Measurements from ENCODE around the gene SAMM50. TPM values are rescaled to one million over a fixed set of nuclear protein-coding genes. Genes with fewer than 3 reads are reported as not detected.

Gene SAMM50
- total and polyA plus RNA-seq, 10 of the 15 experiments (the other 5 are each of a cell fraction or from before 2014, with no cell fraction given): 38.2 to 126 (median 62.4) TPM

DNA sequence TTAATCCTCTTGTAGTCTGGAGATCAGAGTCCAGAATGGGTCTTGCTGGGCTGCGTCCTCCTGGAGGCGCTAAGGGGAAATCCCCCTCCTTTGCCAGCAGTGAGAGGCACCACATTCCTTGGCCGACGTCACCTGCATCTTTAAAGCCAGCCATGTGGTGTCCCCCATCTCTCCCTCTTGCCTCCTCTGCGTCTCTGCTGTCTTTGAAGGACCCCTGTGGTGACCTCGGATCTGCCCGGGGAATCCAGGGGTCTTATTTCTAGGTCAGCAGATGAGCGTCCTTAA, 41.7 kb downstream of the SAMM50 start:
- ChIA-PET SMC1A (ENCODE audit: uncharacterized antibody, unreplicated experiment) (interaction anchor here (5.1 kb wide), 1 partner anchor 88 kb away, joined by 282 read pairs; no protein-coding TSS in a partner anchor), POLR2A (interaction anchor here (4.3 kb wide), 1 partner anchor 29 kb away, joined by 23 read pairs; the partner anchor contains the start of gene PARVB), CTCF (interaction anchor here (0.9 to 11.6 kb wide), 2 partner anchors 88 to 629 kb away, joined by 5 to 499 read pairs; no protein-coding TSS in a partner anchor), RAD21 (ENCODE audit: unreplicated experiment) (interaction anchor here (0.9 to 7.5 kb wide), 3 partner anchors 72 to 183 kb away, joined by 3 to 185 read pairs (median 6); partner anchors contain the start of gene PARVG)
- DNase-seq (ENCODE audit: low read depth, low spot score): no peak
- H3K4me2 ChIP-seq (ENCODE audit: control insufficient read depth, insufficient read depth): no peak overlapping the region
- in situ Hi-C loops (cut with MboI) (loop anchor here (5.0 kb wide), 2 partner anchors 90 to 625 kb away; no protein-coding TSS in a partner anchor), intact Hi-C loops (cut with micrococcal nuclease; ENCODE audit: unreplicated experiment) (no loop called here)
- H3K79me2 ChIP-seq (ENCODE audit: control insufficient read depth, insufficient read depth, low read length): peaks cover 4% of the 10 kb centered on the region
- peaks cover 12 to 21% of the 10 kb centered on the region in 2 experiments; a peak in 3 of 4 replicates for H3K36me3 ChIP-seq (ENCODE audit: control insufficient read depth in 2 of 2, insufficient read depth in 2 of 2, low read length in 1 of 2)
- 87% methylated on average over 8 of the region's 8 CpGs for WGBS (ENCODE audit: insufficient coverage, insufficient replicate concordance, low lambda C conversion rate, missing lambda C conversion rate)
- no peak for ATAC-seq
- no peak overlapping the region for H3K4me3 ChIP-seq
- FAIRE-seq: no peak
- H4K20me1 ChIP-seq (ENCODE audit: control insufficient read depth, insufficient read depth): no peaks in the 10 kb centered on the region
- no peaks in the 10 kb centered on the region for H3K9me3 ChIP-seq (replicated peaks; ENCODE audit: control insufficient read depth, insufficient read depth, low read length)
- H3K9ac ChIP-seq (ENCODE audit: control insufficient read depth, insufficient read depth, low read length): no peak overlapping the region
- no peaks in the 10 kb centered on the region for H3K27me3 ChIP-seq (replicated peaks in 1 of 2; ENCODE audit: control insufficient read depth in 2 of 2, insufficient read depth in 2 of 2, low read length in 1 of 2)
- H2AFZ ChIP-seq (ENCODE audit: control insufficient read depth, low read depth, low read length): no peak overlapping the region
- H3K4me1 ChIP-seq (ENCODE audit: control insufficient read depth, insufficient read depth, low read length): peaks cover 15% of the 10 kb centered on the region
- BruUV-seq (replicated peaks): no TSS peak
- TF ChIP-seq NFYB (IDR thresholded peaks at IDR 0.05; ENCODE audit: insufficient read depth, low read depth, low read length) (no peak), ZBED1 (IDR thresholded peaks at IDR 0.05; ENCODE audit: borderline replicate concordance) (no peak), ZNF622 (IDR thresholded peaks at IDR 0.05) (no peak), NR2F1 (conservative IDR thresholded peaks at IDR 0.05) (no peak), PAX5 (IDR thresholded peaks at IDR 0.05; ENCODE audit: borderline replicate concordance, low read depth, low read length) (no peak)
- H3K27ac ChIP-seq (ENCODE audit: control insufficient read depth, insufficient read depth): no peak overlapping the region; the same call in 1 of the 2 replicates

DNA sequence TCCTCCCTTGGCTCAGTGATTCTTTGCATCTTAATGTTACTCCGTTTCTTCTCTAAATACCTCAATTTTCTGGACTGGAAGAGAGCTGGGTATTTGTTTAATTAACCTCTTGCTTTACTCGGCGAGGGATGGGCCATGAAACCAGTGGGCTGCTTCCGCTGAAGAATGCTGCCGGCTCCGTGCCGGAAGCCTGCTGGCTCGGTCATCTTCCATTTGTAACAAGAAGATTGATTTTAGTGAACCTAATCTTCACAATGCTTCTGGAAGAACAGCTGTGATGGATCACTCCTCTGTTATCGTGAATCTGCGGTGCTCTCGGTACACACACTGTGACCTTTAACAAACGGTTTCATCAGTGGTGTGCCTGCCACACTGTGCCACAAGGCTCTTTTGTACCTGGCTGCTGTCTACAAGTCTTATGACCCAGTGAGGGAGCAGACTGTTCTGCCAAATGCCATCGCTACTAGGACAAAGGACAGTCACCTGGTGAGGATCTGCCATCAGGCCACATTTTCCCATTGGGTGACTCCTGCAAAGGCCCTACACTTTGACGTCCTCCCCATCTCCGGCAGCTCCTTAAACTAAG, 43.5 kb downstream of the SAMM50 start:
- POLR2A ChIA-PET: no interaction called here
- DNase-seq (ENCODE audit: low read depth, low spot score) (no peak), FAIRE-seq (no peak), ATAC-seq (no peak)
- Histone ChIP-seq H3K4me2 (ENCODE audit: control insufficient read depth, insufficient read depth) (no peak overlapping the region), H3K27me3 (replicated peaks in 1 of 2; ENCODE audit: control insufficient read depth in 2 of 2, insufficient read depth in 2 of 2, low read length in 1 of 2) (no peaks in the 10 kb centered on the region), H3K27ac (ENCODE audit: control insufficient read depth, insufficient read depth) (no peak overlapping the region), H3K4me1 (ENCODE audit: control insufficient read depth, insufficient read depth, low read length) (peaks cover 15% of the 10 kb centered on the region), H4K20me1 (ENCODE audit: control insufficient read depth, insufficient read depth) (no peaks in the 10 kb centered on the region), H3K9ac (ENCODE audit: control insufficient read depth, insufficient read depth, low read length) (no peak overlapping the region), H3K9me3 (replicated peaks; ENCODE audit: control insufficient read depth, insufficient read depth, low read length) (no peaks in the 10 kb centered on the region), H3K79me2 (ENCODE audit: control insufficient read depth, insufficient read depth, low read length) (peaks cover 4% of the 10 kb centered on the region), H3K4me3 (no peak overlapping the region), H3K36me3 (ENCODE audit: control insufficient read depth in 2 of 2, insufficient read depth in 2 of 2, low read length in 1 of 2) (peaks cover 10 to 13% of the 10 kb centered on the region in 2 experiments; a peak in 3 of 4 replicates), H2AFZ (ENCODE audit: control insufficient read depth, low read depth, low read length) (no peak overlapping the region)
- RAD21 ChIA-PET (ENCODE audit: unreplicated experiment): interaction anchor here (2.6 kb wide), 1 partner anchor 87 kb away, joined by 13 read pairs; no protein-coding TSS in a partner anchor
- SMC1A ChIA-PET (ENCODE audit: uncharacterized antibody, unreplicated experiment): interaction anchor here (1.1 to 1.4 kb wide), 2 partner anchors 9 to 87 kb away, joined by 3 to 4 read pairs; no protein-coding TSS in a partner anchor
- intact Hi-C loops (cut with micrococcal nuclease; ENCODE audit: unreplicated experiment): no loop called here
- WGBS (ENCODE audit: insufficient coverage, insufficient replicate concordance, low lambda C conversion rate, missing lambda C conversion rate): 99% methylated on average over 15 of the region's 15 CpGs
- TF ChIP-seq HCFC1 (IDR thresholded peaks at IDR 0.05; ENCODE audit: low read length): no peak
- TF ChIP-seq RB1 (IDR thresholded peaks at IDR 0.05; ENCODE audit: borderline replicate concordance): no peak
- TF ChIP-seq SMC3 (IDR thresholded peaks at IDR 0.05; ENCODE audit: borderline replicate concordance, low read length): no peak
- no peak for TF ChIP-seq MXI1 (IDR thresholded peaks at IDR 0.05; ENCODE audit: low read depth, low read length)
- TF ChIP-seq, protein P1, sequence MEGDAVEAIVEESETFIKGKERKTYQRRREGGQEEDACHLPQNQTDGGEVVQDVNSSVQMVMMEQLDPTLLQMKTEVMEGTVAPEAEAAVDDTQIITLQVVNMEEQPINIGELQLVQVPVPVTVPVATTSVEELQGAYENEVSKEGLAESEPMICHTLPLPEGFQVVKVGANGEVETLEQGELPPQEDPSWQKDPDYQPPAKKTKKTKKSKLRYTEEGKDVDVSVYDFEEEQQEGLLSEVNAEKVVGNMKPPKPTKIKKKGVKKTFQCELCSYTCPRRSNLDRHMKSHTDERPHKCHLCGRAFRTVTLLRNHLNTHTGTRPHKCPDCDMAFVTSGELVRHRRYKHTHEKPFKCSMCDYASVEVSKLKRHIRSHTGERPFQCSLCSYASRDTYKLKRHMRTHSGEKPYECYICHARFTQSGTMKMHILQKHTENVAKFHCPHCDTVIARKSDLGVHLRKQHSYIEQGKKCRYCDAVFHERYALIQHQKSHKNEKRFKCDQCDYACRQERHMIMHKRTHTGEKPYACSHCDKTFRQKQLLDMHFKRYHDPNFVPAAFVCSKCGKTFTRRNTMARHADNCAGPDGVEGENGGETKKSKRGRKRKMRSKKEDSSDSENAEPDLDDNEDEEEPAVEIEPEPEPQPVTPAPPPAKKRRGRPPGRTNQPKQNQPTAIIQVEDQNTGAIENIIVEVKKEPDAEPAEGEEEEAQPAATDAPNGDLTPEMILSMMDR (IDR thresholded peaks at IDR 0.05 in 2 of 3, conservative IDR thresholded peaks at IDR 0.05 in 1 of 3; ENCODE audit: control insufficient read depth in 2 of 3, extremely low read depth in 1 of 3, insufficient read depth in 1 of 3, low read depth in 3 of 3, low read length in 3 of 3): no peak
- no peak for TF ChIP-seq POLR2A (IDR thresholded peaks at IDR 0.05; ENCODE audit: low read depth, low read length)
- CTCF ChIA-PET: interaction anchor here (0.7 to 11.6 kb wide), 5 partner anchors 10 to 182 kb away, joined by 3 to 499 read pairs (median 3); partner anchors contain the start of gene PARVG
- no TSS peak for BruUV-seq (replicated peaks)
- in situ Hi-C loops (cut with MboI): loop anchor here (5.0 kb wide), 2 partner anchors 89 to 624 kb away; no protein-coding TSS in a partner anchor

All from GM12878 (cell line).